Left lobe of liver (tissue), 2 donors: ENCODE results near the gene ROBO1. TPM values are rescaled to one million over a fixed set of nuclear protein-coding genes. Genes with fewer than 3 reads are reported as not detected.
A peak's percentile ranks its signal among the peaks of the same experiment; 100 is the strongest.

Experiments used
- ATAC-seq: fragments of 200-7000 bp; cut with Tn5 transposase; one replicate; pipeline ENCODE4 v1.9.1; 2020; ENCODE audit warnings: mild to moderate bottlenecking, moderate library complexity
- DNase-seq: peaks from one replicate; pipeline ENCODE4 v3.0.0-alpha.2; 2020; ENCODE audit warnings: low spot score
- total RNA-seq: library from RNA; stranded (reverse); gene quantifications from one replicate; pipeline ENCODE4 v1.2.1, GENCODE V29; 2021
- donor health status: DM: no; HTN: no; CAD: no; lungs with moderate emphysema.
- donor health status: DM: no; HTN: yes; CAD: no.

Gene ROBO1
- total RNA-seq, 1 donor from 2014 or later, result 3.1 TPM

GRCh38 chr3:79030157-79030556 is 737.6 kb downstream of the ROBO1 start:
- no peak for DNase-seq
- ATAC-seq, result no peak

GRCh38 chr3:79028916-79029315 is 738.9 kb downstream of the ROBO1 start:
- DNase-seq (no peak), ATAC-seq (no peak)

- no peak for DNase-seq
- no peak for ATAC-seq
Measured at GRCh38 chr3:79027593-79027992, 740.2 kb downstream of the ROBO1 start.

- no peak for DNase-seq
- ATAC-seq, result no peak
Measured at GRCh38 chr3:79019924-79020173, 747.9 kb downstream of the ROBO1 start.

GRCh38 chr3:79019137-79019923 is 748.5 kb downstream of the ROBO1 start:
- ATAC-seq (peak; percentile 79), DNase-seq (peak; percentile 46)

GRCh38 chr3:79018671-79019136 is 749.1 kb downstream of the ROBO1 start:
- DNase-seq, result no peak
- peak; percentile 73 for ATAC-seq

- DNase-seq, result no peak
- ATAC-seq, result no peak
Measured at GRCh38 chr3:79018265-79018664, 749.5 kb downstream of the ROBO1 start.

- DNase-seq, result no peak
- ATAC-seq, result no peak
Measured at GRCh38 chr3:79016587-79017376, 751.0 kb downstream of the ROBO1 start.

GRCh38 chr3:79015854-79016253 is 751.9 kb downstream of the ROBO1 start:
- DNase-seq (no peak), ATAC-seq (no peak)

- ATAC-seq (no peak), DNase-seq (no peak)
Measured at GRCh38 chr3:79012946-79013362, 754.8 kb downstream of the ROBO1 start.

- no peak for DNase-seq
Measured at GRCh38 chr3:79012530-79012913, 755.3 kb downstream of the ROBO1 start.

GRCh38 chr3:79011821-79012529 is 755.8 kb downstream of the ROBO1 start:
- ATAC-seq (no peak), DNase-seq (no peak)

More at GRCh38 chr3:79012530-79012913, 755.3 kb downstream of the ROBO1 start:
- no peak for ATAC-seq

GRCh38 chr3:79009861-79010260 is 757.9 kb downstream of the ROBO1 start:
- no peak for DNase-seq
- no peak for ATAC-seq

GRCh38 chr3:79006077-79006476 is 761.7 kb downstream of the ROBO1 start:
- no peak for ATAC-seq
- no peak for DNase-seq

- DNase-seq (no peak), ATAC-seq (no peak)
Measured at GRCh38 chr3:79005084-79005483, 762.7 kb downstream of the ROBO1 start.

- DNase-seq (no peak), ATAC-seq (no peak)
Measured at GRCh38 chr3:79003994-79004393, 763.8 kb downstream of the ROBO1 start.

- ATAC-seq, result no peak
Measured at GRCh38 chr3:79002465-79003372, 765.1 kb downstream of the ROBO1 start.

GRCh38 chr3:79001255-79001654 is 766.5 kb downstream of the ROBO1 start:
- no peak for DNase-seq
- ATAC-seq, result no peak

More at GRCh38 chr3:79002465-79003372, 765.1 kb downstream of the ROBO1 start:
- no peak for DNase-seq

- DNase-seq (no peak), ATAC-seq (no peak)
Measured at GRCh38 chr3:78999139-78999538, 768.7 kb downstream of the ROBO1 start.

- ATAC-seq (no peak), DNase-seq (no peak)
Measured at GRCh38 chr3:78995087-78995486, 772.7 kb downstream of the ROBO1 start.
